GM20431 (cell line): ENCODE results near the gene DAZAP2.
"Not testable (repeated sequence)": the region's sequence is repeated elsewhere in the genome, so short reads cannot be mapped to it uniquely, and the experiment has no call there.

Source experiments
- in situ Hi-C: fragments of 300-500 bp; cut with MseI, MboI; formaldehyde crosslinking; loops from one replicate; pipeline ENCODE4 v1.15.0; 2020; ENCODE audit warnings: low sequenced_read_pairs; ENCODE audit not compliant: unreplicated experiment

The DAZAP2 gene

GRCh38 chr12:51245476-51246253, 7.0 kb downstream of the DAZAP2 start:
- in situ Hi-C loops, result no loop called here

GRCh38 chr12:51246254-51246853, 7.7 kb downstream of the DAZAP2 start:
- in situ Hi-C loops, result no loop called here

- in situ Hi-C loops, result no loop called here
Measured at GRCh38 chr12:51247523-51248206, 9.0 kb downstream of the DAZAP2 start.

- in situ Hi-C loops, result no loop called here
Measured at GRCh38 chr12:51253276-51253675, 14.7 kb downstream of the DAZAP2 start.

- in situ Hi-C loops, result no loop called here
Measured at GRCh38 chr12:51254536-51254935, 15.9 kb downstream of the DAZAP2 start.

- in situ Hi-C loops, result not testable (repeated sequence)
Measured at GRCh38 chr12:51259600-51259999, 21.0 kb downstream of the DAZAP2 start.

GRCh38 chr12:51262758-51263177, 24.1 kb downstream of the DAZAP2 start:
- in situ Hi-C loops, result loop anchor here (10.0 kb wide), 1 partner anchor 82 kb away; the partner anchor contains the start of gene CELA1

- in situ Hi-C loops, result loop anchor here (10.0 kb wide), 1 partner anchor 81 kb away; the partner anchor contains the start of gene CELA1
Measured at GRCh38 chr12:51263341-51263740, 24.7 kb downstream of the DAZAP2 start.

GRCh38 chr12:51264297-51264696, 25.7 kb downstream of the DAZAP2 start:
- in situ Hi-C loops, result loop anchor here (10.0 kb wide), 1 partner anchor 81 kb away; the partner anchor contains the start of gene CELA1

- in situ Hi-C loops, result loop anchor here (10.0 kb wide), 1 partner anchor 80 kb away; the partner anchor contains the start of gene CELA1
Measured at GRCh38 chr12:51265024-51265423, 26.4 kb downstream of the DAZAP2 start.

GRCh38 chr12:51269174-51270066, 30.8 kb downstream of the DAZAP2 start:
- in situ Hi-C loops, result loop anchor here (10.0 kb wide), 1 partner anchor 75 kb away; the partner anchor contains the start of gene CELA1

- in situ Hi-C loops, result no loop called here
Measured at GRCh38 chr12:51270067-51270950, 31.7 kb downstream of the DAZAP2 start, which contains the start of gene SMAGP. Gene SMAGP, minus strand, starts transcription at chr12:51270415. Its CDS starts 1,137 bp downstream, at chr12:51269278.

GRCh38 chr12:51270951-51271518, 32.4 kb downstream of the DAZAP2 start:
- in situ Hi-C loops, result no loop called here

- in situ Hi-C loops, result not testable (repeated sequence)
Measured at GRCh38 chr12:51272810-51273209, 34.2 kb downstream of the DAZAP2 start.

- in situ Hi-C loops, result no loop called here
Measured at GRCh38 chr12:51275088-51275487, 36.5 kb downstream of the DAZAP2 start.

GRCh38 chr12:51281202-51281924, 42.7 kb downstream of the DAZAP2 start:
- in situ Hi-C loops, result no loop called here

GRCh38 chr12:51285843-51286242, 47.2 kb downstream of the DAZAP2 start:
- in situ Hi-C loops, result no loop called here
